ENCODE measurements around the gene TIGD6.
"Not testable (repeated sequence)": the region's sequence is repeated elsewhere in the genome, so short reads cannot be mapped to it uniquely, and the experiment has no call there.

Gene TIGD6

DNA sequence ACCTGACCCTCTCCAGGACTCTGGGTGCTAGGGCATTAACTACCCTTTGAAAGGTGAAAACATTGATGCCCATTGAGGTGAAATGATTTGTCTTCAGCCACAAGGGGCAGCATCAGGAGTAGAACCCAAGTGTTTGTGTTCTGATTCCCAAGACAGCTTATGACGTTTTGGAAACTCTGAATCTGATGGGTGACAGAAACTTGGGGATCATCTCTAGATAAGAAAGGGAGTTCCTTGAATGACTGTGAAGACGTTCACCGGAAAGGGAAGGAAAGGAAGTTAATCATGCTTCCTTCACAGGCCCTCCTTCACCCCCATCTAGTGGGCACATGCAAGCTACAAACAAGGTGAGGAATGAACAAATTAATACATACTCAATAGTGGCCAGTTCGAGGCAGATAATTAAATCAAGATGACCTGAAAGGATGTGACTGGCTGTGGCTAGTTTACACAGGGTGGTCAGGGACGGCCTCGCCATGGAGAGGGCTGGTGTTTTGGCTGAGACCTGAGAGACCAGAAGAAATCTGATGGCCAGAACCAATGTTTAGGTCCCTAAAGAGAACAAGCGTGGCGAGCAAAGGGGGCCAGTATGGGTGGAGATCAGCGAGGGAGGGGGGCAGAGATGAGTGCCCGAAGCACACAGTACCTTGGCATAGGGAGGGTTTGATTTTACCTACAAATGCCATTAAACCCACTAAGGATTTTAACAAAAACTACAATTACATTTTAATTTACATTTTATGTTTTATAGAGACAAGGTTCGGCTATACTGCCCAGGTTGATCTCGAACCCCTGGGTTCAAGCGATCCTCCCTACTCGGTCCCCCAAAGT is 40.8 kb downstream of the TIGD6 start:
- H3K27ac ChIP-seq (ENCODE audit: low read depth, low read length, severe bottlenecking): peak overlapping the region; percentile 92
- 50 to 67% methylated on average over 8 to 11 of the region's 14 CpGs for WGBS, 2 experiments (ENCODE audit: insufficient coverage in 2 of 2)
- H3K4me1 ChIP-seq (ENCODE audit: control insufficient read depth, insufficient read depth, low read length, poor library complexity, severe bottlenecking): peaks cover 11% of the 10 kb centered on the region
- H3K36me3 ChIP-seq (ENCODE audit: control insufficient read depth, insufficient read depth, low read length): no peaks in the 10 kb centered on the region
- peak overlapping the region; percentile 72 for H3K4me3 ChIP-seq (ENCODE audit: extremely low read depth, insufficient read depth, low read length, poor library complexity, severe bottlenecking)
- no peaks in the 10 kb centered on the region for H3K9me3 ChIP-seq (ENCODE audit: control insufficient read depth, low read length)

- 79 to 90% methylated on average over 2 to 3 of the region's 4 CpGs for WGBS, 2 experiments (ENCODE audit: insufficient coverage in 2 of 2)
- Histone ChIP-seq H3K4me3 (ENCODE audit: extremely low read depth, insufficient read depth, low read length, poor library complexity, severe bottlenecking) (no peak overlapping the region), H3K27ac (ENCODE audit: low read depth, low read length, severe bottlenecking) (no peak overlapping the region), H3K36me3 (ENCODE audit: control insufficient read depth, insufficient read depth, low read length) (no peaks in the 10 kb centered on the region), H3K9me3 (ENCODE audit: control insufficient read depth, low read length) (no peaks in the 10 kb centered on the region), H3K4me1 (ENCODE audit: control insufficient read depth, insufficient read depth, low read length, poor library complexity, severe bottlenecking) (peaks cover 11% of the 10 kb centered on the region)
Observed at GRCh38 chr5:149957855-149958254, 42.6 kb downstream of the TIGD6 start.

DNA sequence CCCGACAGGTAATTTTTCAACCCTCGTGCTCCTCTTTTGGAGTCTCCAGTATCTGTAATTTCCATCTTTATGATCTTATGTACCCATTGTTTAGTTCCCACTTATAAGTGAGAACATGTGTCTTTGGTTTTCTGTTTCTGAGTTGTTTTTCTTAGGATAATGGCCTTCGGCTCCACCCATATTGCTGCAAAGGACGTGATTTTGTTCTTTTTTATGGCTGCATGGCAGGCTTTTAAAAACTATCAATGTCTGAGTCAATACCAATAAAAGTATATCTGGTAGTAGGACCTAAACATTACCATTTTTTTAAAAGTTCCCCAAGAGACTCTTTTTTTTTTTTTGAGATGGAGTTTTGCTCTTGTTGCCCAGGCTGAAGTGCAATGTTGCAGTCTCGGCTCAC is 43.8 kb downstream of the TIGD6 start:
- peaks cover 11% of the 10 kb centered on the region for H3K4me1 ChIP-seq (ENCODE audit: control insufficient read depth, insufficient read depth, low read length, poor library complexity, severe bottlenecking)
- H3K27ac ChIP-seq (ENCODE audit: low read depth, low read length, severe bottlenecking): no peak overlapping the region
- no peaks in the 10 kb centered on the region for H3K36me3 ChIP-seq (ENCODE audit: control insufficient read depth, insufficient read depth, low read length)
- no peaks in the 10 kb centered on the region for H3K9me3 ChIP-seq (ENCODE audit: control insufficient read depth, low read length)
- 100% methylated on average over 1 of the region's 5 CpGs for WGBS, 2 experiments (ENCODE audit: insufficient coverage in 2 of 2)
- no peak overlapping the region for H3K4me3 ChIP-seq (ENCODE audit: extremely low read depth, insufficient read depth, low read length, poor library complexity, severe bottlenecking)

- H3K4me1 ChIP-seq (ENCODE audit: control insufficient read depth, insufficient read depth, low read length, poor library complexity, severe bottlenecking): peaks cover 4% of the 10 kb centered on the region
- H3K9me3 ChIP-seq (ENCODE audit: control insufficient read depth, low read length): no peaks in the 10 kb centered on the region
- H3K36me3 ChIP-seq (ENCODE audit: control insufficient read depth, insufficient read depth, low read length): no peaks in the 10 kb centered on the region
- WGBS, 2 experiments (ENCODE audit: insufficient coverage in 2 of 2): 91 to 96% methylated on average over 4 to 5 of the region's 6 CpGs
- H3K4me3 ChIP-seq (ENCODE audit: extremely low read depth, insufficient read depth, low read length, poor library complexity, severe bottlenecking): no peak overlapping the region
- H3K27ac ChIP-seq (ENCODE audit: low read depth, low read length, severe bottlenecking): no peak overlapping the region
Observed at GRCh38 chr5:149954798-149955197, 45.7 kb downstream of the TIGD6 start.

DNA sequence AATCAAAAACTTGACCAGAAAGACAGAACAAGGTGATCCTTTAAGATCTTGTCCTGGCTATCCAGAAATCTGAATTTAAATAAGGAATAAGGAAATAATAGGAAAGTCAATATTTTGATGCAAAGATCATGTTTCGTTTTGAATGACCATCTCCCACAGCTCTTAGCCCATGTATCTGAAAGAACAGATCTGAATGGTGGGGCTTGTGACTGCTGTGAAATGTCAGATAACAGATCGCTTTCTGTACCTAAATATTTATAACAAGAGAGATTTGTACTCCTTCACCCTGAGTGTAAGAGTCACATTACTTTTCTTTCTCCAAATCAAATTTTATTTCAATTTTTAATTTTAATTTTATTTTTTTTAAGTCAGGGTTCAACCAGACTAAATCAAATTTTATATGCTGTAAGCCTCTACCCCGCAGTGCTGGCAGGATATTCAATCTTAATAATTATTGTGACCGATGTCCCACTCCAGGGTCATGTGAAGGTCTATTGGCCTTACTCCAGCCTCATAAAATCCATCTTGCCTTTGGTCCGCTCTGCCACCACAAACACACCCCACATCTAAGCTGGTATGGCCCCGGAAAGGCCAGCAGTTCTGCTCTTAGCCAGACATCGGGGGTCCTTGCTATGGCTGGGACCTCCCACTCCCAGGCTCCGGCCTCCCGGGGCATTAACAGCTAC is 46.9 kb downstream of the TIGD6 start:
- Histone ChIP-seq H3K27ac (ENCODE audit: low read depth, low read length, severe bottlenecking) (no peak overlapping the region), H3K9me3 (ENCODE audit: control insufficient read depth, low read length) (no peaks in the 10 kb centered on the region), H3K4me3 (ENCODE audit: extremely low read depth, insufficient read depth, low read length, poor library complexity, severe bottlenecking) (no peak overlapping the region), H3K36me3 (ENCODE audit: control insufficient read depth, insufficient read depth, low read length) (no peaks in the 10 kb centered on the region), H3K4me1 (ENCODE audit: control insufficient read depth, insufficient read depth, low read length, poor library complexity, severe bottlenecking) (no peaks in the 10 kb centered on the region)
- 93 to 96% methylated on average over 5 of the region's 9 CpGs for whole genome bisulfite sequencing, 2 experiments (ENCODE audit: insufficient coverage in 2 of 2)

DNA sequence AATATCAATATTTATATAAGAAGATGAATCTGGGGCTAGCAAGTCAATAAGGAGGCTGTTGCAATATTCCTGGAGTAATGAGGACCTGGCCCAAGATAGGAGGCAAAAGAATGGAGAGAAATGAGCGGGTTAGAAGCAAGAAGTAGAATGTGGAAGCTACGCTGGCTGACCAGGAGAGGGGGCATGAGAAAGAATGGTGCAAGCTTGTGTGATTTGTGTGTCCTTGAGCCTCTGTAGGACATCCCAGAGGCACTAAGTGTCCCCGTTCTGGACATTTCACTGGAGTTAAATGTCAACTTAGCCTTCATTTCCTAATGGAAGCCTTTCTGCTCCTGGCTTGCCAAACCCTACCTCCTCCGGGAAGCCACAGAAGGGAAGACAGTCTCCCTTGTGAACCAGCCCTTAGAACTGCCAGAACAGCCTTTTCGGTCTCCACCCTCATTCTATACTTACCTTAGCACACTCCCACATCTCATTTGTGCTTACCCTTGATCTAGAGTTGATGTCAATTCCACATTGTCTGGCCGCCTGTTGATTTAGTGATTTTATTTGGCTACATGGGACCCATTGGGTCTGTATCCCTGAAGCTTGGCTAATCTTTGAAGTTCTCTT is 49.2 kb downstream of the TIGD6 start:
- 86 to 88% methylated on average over 5 of the region's 6 CpGs for WGBS, 2 experiments (ENCODE audit: insufficient coverage in 2 of 2)
- H3K4me3 ChIP-seq (ENCODE audit: extremely low read depth, insufficient read depth, low read length, poor library complexity, severe bottlenecking): no peak overlapping the region
- H3K9me3 ChIP-seq (ENCODE audit: control insufficient read depth, low read length): no peaks in the 10 kb centered on the region
- H3K36me3 ChIP-seq (ENCODE audit: control insufficient read depth, insufficient read depth, low read length): no peaks in the 10 kb centered on the region
- H3K27ac ChIP-seq (ENCODE audit: low read depth, low read length, severe bottlenecking): no peak overlapping the region
- H3K4me1 ChIP-seq (ENCODE audit: control insufficient read depth, insufficient read depth, low read length, poor library complexity, severe bottlenecking): no peaks in the 10 kb centered on the region

DNA sequence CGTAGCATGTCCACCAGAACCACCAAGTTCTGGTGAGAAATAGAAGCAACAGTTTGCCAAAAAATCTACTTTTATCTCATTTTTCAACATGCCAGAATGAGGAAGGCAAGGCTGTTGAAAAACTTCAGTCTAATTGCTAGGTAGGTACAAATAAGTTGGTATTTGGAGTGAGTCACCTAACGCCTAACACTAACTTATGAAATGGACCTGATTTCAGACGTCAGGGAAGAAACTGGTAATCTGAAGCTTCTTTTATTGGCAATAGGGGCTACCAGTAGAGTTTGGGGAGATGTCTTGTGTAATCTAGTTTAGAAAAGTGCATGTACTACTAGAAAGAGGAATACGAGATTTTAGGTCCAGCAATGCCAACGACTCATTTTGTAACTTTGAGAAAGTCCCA is 51.5 kb downstream of the TIGD6 start:
- 96 to 100% methylated on average over 1 to 2 of the region's 5 CpGs for WGBS, 2 experiments (ENCODE audit: insufficient coverage in 2 of 2)
- no peaks in the 10 kb centered on the region for H3K9me3 ChIP-seq (ENCODE audit: control insufficient read depth, low read length)

DNA sequence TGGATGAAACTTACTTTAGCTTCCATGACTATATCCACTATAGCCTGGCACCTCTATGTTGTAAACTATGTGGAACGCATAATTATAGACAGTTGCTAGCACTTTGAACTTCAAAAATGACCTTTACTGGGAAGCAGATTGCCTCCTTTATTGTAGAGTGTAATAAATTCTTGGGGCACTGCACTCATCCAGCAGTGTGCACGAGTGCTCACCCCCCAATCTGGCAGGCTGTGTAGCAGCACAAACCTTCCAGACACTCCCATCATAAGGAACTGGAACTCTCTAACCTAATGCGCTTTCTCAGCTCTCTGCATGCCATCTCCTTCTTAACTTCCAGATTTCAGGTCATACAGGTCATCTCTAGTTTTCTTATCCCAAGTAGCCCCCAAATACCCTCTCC is 54.3 kb downstream of the TIGD6 start:
- Histone ChIP-seq H3K4me3 (ENCODE audit: extremely low read depth, insufficient read depth, low read length, poor library complexity, severe bottlenecking) (no peak overlapping the region), H3K27ac (ENCODE audit: low read depth, low read length, severe bottlenecking) (no peak overlapping the region), H3K36me3 (ENCODE audit: control insufficient read depth, insufficient read depth, low read length) (no peaks in the 10 kb centered on the region), H3K4me1 (ENCODE audit: control insufficient read depth, insufficient read depth, low read length, poor library complexity, severe bottlenecking) (peaks cover 8% of the 10 kb centered on the region), H3K9me3 (ENCODE audit: control insufficient read depth, low read length) (no peaks in the 10 kb centered on the region)
- WGBS, 2 experiments (ENCODE audit: insufficient coverage in 2 of 2): 86 to 100% methylated on average over 2 of the region's 3 CpGs

More for the DNA sequence above, 51.5 kb downstream of the TIGD6 start:
- no peak overlapping the region for H3K4me3 ChIP-seq (ENCODE audit: extremely low read depth, insufficient read depth, low read length, poor library complexity, severe bottlenecking)
- no peaks in the 10 kb centered on the region for H3K4me1 ChIP-seq (ENCODE audit: control insufficient read depth, insufficient read depth, low read length, poor library complexity, severe bottlenecking)
- H3K27ac ChIP-seq (ENCODE audit: low read depth, low read length, severe bottlenecking): no peak overlapping the region
- no peaks in the 10 kb centered on the region for H3K36me3 ChIP-seq (ENCODE audit: control insufficient read depth, insufficient read depth, low read length)

GRCh38 chr5:149944666-149945065 is 55.8 kb downstream of the TIGD6 start, which contains the start of gene PDE6A:
Gene PDE6A, minus strand, starts transcription at chr5:149944793. Its CDS starts 120 bp downstream, at chr5:149944673.
- H3K27ac ChIP-seq (ENCODE audit: low read depth, low read length, severe bottlenecking): no peak within 1 kb of the TSS
- peaks cover 15% of the 10 kb centered on the region for H3K4me1 ChIP-seq (ENCODE audit: control insufficient read depth, insufficient read depth, low read length, poor library complexity, severe bottlenecking)
- no peaks in the 10 kb centered on the region for H3K9me3 ChIP-seq (ENCODE audit: control insufficient read depth, low read length)
- 92 to 95% methylated on average over 2 of the region's 2 CpGs for WGBS, 2 experiments (ENCODE audit: insufficient coverage in 2 of 2)
- no peaks in the 10 kb centered on the region for H3K36me3 ChIP-seq (ENCODE audit: control insufficient read depth, insufficient read depth, low read length)
- H3K4me3 ChIP-seq (ENCODE audit: extremely low read depth, insufficient read depth, low read length, poor library complexity, severe bottlenecking): no peak within 1 kb of the TSS

GRCh38 chr5:149943177-149943949 is 57.1 kb downstream of the TIGD6 start:
- not testable (repeated sequence) for H3K9me3 ChIP-seq (ENCODE audit: control insufficient read depth, low read length); H3K4me3 ChIP-seq (ENCODE audit: extremely low read depth, insufficient read depth, low read length, poor library complexity, severe bottlenecking); H3K27ac ChIP-seq (ENCODE audit: low read depth, low read length, severe bottlenecking); H3K36me3 ChIP-seq (ENCODE audit: control insufficient read depth, insufficient read depth, low read length)
- WGBS, 2 experiments (ENCODE audit: insufficient coverage in 2 of 2): 88 to 89% methylated on average over 2 to 3 of the region's 6 CpGs
- peaks cover 28% of the 10 kb centered on the region for H3K4me1 ChIP-seq (ENCODE audit: control insufficient read depth, insufficient read depth, low read length, poor library complexity, severe bottlenecking)
